Measurements from ENCODE around the gene MYEF2. TPM values are rescaled to one million over a fixed set of nuclear protein-coding genes. Genes with fewer than 3 reads are reported as not detected.

The MYEF2 gene
- total RNA-seq, 1 experiment from 2014 or later = 111 TPM

GRCh38 chr15:48221885-48222284, 43.8 kb upstream of the MYEF2 start:
- Mint-ChIP-seq H3K4me3 (no peak overlapping the region), H3K9me3 (no peaks in the 10 kb centered on the region), H3K27me3 (ENCODE audit: low read depth) (no peaks in the 10 kb centered on the region), H3K27ac (no peak overlapping the region), H3K36me3 (no peaks in the 10 kb centered on the region), H3K4me1 (no peaks in the 10 kb centered on the region)
- ChIA-PET CTCF (no interaction called here), POLR2A (no interaction called here)
- DNase-seq (ENCODE audit: low spot score) = no peak
- no peak for TF ChIP-seq RELA (CRISPR knock-in tag; IDR thresholded peaks at IDR 0.05; ENCODE audit: borderline replicate concordance)
- TF ChIP-seq GTF2I (CRISPR knock-in tag; conservative IDR thresholded peaks at IDR 0.05) = no peak
- TF ChIP-seq TEAD4 (CRISPR knock-in tag; IDR thresholded peaks at IDR 0.05) = no peak
- TF ChIP-seq CDX4 (CRISPR knock-in tag; IDR thresholded peaks at IDR 0.05; ENCODE audit: borderline replicate concordance) = no peak
- TF ChIP-seq ZBTB21 (CRISPR knock-in tag; IDR thresholded peaks at IDR 0.05; ENCODE audit: borderline replicate concordance) = no peak
- no peak for TF ChIP-seq ZNF317 (CRISPR knock-in tag; IDR thresholded peaks at IDR 0.05; ENCODE audit: borderline replicate concordance, low read depth)
- TF ChIP-seq ATF3 (CRISPR knock-in tag; conservative IDR thresholded peaks at IDR 0.05) = no peak
- no peak for TF ChIP-seq CREM (CRISPR knock-in tag; IDR thresholded peaks at IDR 0.05)
- no peak for TF ChIP-seq HMGA2 (CRISPR knock-in tag; IDR thresholded peaks at IDR 0.05)
- TF ChIP-seq USF2 (CRISPR knock-in tag; IDR thresholded peaks at IDR 0.05) = no peak
- TF ChIP-seq CTCF (IDR thresholded peaks at IDR 0.05) = no peak
- TF ChIP-seq, protein P1, sequence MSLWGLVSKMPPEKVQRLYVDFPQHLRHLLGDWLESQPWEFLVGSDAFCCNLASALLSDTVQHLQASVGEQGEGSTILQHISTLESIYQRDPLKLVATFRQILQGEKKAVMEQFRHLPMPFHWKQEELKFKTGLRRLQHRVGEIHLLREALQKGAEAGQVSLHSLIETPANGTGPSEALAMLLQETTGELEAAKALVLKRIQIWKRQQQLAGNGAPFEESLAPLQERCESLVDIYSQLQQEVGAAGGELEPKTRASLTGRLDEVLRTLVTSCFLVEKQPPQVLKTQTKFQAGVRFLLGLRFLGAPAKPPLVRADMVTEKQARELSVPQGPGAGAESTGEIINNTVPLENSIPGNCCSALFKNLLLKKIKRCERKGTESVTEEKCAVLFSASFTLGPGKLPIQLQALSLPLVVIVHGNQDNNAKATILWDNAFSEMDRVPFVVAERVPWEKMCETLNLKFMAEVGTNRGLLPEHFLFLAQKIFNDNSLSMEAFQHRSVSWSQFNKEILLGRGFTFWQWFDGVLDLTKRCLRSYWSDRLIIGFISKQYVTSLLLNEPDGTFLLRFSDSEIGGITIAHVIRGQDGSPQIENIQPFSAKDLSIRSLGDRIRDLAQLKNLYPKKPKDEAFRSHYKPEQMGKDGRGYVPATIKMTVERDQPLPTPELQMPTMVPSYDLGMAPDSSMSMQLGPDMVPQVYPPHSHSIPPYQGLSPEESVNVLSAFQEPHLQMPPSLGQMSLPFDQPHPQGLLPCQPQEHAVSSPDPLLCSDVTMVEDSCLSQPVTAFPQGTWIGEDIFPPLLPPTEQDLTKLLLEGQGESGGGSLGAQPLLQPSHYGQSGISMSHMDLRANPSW (CRISPR knock-in tag; conservative IDR thresholded peaks at IDR 0.05; ENCODE audit: low read depth) = no peak
- no peak for TF ChIP-seq OVOL2 (CRISPR knock-in tag; IDR thresholded peaks at IDR 0.05; ENCODE audit: borderline replicate concordance)
- no peak for TF ChIP-seq NFE2L1 (CRISPR knock-in tag; IDR thresholded peaks at IDR 0.05)
- no peak for TF ChIP-seq IRF2 (CRISPR knock-in tag; IDR thresholded peaks at IDR 0.05; ENCODE audit: borderline replicate concordance, low read depth)
- TF ChIP-seq ELF4 (CRISPR knock-in tag; IDR thresholded peaks at IDR 0.05; ENCODE audit: low read depth) = no peak
- TF ChIP-seq USF1 (CRISPR knock-in tag; IDR thresholded peaks at IDR 0.05) = no peak
- TF ChIP-seq NR1H2 (CRISPR knock-in tag; IDR thresholded peaks at IDR 0.05) = no peak
- no peak for TF ChIP-seq ZNF281 (CRISPR knock-in tag; IDR thresholded peaks at IDR 0.05)
- TF ChIP-seq, protein P2, sequence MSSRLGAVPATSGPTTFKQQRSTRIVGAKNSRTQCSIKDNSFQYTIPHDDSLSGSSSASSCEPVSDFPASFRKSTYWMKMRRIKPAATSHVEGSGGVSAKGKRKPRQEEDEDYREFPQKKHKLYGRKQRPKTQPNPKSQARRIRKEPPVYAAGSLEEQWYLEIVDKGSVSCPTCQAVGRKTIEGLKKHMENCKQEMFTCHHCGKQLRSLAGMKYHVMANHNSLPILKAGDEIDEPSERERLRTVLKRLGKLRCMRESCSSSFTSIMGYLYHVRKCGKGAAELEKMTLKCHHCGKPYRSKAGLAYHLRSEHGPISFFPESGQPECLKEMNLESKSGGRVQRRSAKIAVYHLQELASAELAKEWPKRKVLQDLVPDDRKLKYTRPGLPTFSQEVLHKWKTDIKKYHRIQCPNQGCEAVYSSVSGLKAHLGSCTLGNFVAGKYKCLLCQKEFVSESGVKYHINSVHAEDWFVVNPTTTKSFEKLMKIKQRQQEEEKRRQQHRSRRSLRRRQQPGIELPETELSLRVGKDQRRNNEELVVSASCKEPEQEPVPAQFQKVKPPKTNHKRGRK (CRISPR knock-in tag; IDR thresholded peaks at IDR 0.05; ENCODE audit: borderline replicate concordance) = no peak
- no peak for ATAC-seq

Data from WTC11 (cell line).